Keratinocyte (primary cell): ENCODE results near the gene PCED1A. TPM values are rescaled to one million over a fixed set of nuclear protein-coding genes. Genes with fewer than 3 reads are reported as not detected.

Source experiments
- DNase-seq: peaks from one replicate; pipeline ENCODE4 v3.0.0-alpha.2; 2011; ENCODE audit warnings: low read depth, missing footprints, low spot score
- FAIRE-seq: peaks from 2 replicates; lab custom pipeline; 2011; peaks lifted over from hg19 to GRCh38; lab: Jason Lieb, UNC
- H2AFZ ChIP-seq: 2 replicates; pipeline ENCODE4 v1.6.0; 2012; ENCODE audit warnings: low read length, control low read depth, inconsistent platforms; ENCODE audit not compliant: control insufficient read depth
- H3K27ac ChIP-seq: 2 replicates; pipeline ENCODE4 v1.5.1; 2011; ENCODE audit warnings: low read length; ENCODE audit not compliant: control insufficient read depth, insufficient read depth
- H3K27me3 ChIP-seq: 3 replicates; pipeline ENCODE4 v1.6.0; 2011; ENCODE audit warnings: low read length; ENCODE audit not compliant: control insufficient read depth, insufficient read depth; ENCODE audit errors: extremely low read depth
- H3K36me3 ChIP-seq, 2 experiments: 2 replicates in 1 of 2; 3 replicates in 1 of 2; pipeline ENCODE4 v1.5.1; 2011; ENCODE audit warnings: low read length in 2 of 2, mild to moderate bottlenecking in 1 of 2; ENCODE audit not compliant: control insufficient read depth in 2 of 2, insufficient read depth in 2 of 2; ENCODE audit errors: extremely low read depth in 1 of 2
- H3K4me1 ChIP-seq: 3 replicates; pipeline ENCODE4 v1.5.1; 2011; ENCODE audit warnings: low read length; ENCODE audit not compliant: control insufficient read depth, insufficient read depth; ENCODE audit errors: extremely low read depth
- H3K4me2 ChIP-seq: 3 replicates; pipeline ENCODE4 v1.6.0; 2011; ENCODE audit warnings: low read depth, low read length; ENCODE audit not compliant: control insufficient read depth, insufficient read depth; ENCODE audit errors: extremely low read depth
- H3K4me3 ChIP-seq, 3 experiments: fragments of 200-600 bp in 1 of 3; sonication (generic) in 1 of 3; 2 replicates in 2 of 3; 3 replicates in 1 of 3; pipeline ENCODE4 v1.5.1; 2011 to 2016; ENCODE audit warnings: low read length in 3 of 3, mild to moderate bottlenecking in 3 of 3, control low read depth in 2 of 3, inconsistent platforms in 1 of 3, low read depth in 1 of 3, mixed read lengths in 1 of 3, mixed run types in 1 of 3, moderate library complexity in 1 of 3; ENCODE audit not compliant: control insufficient read depth in 2 of 3, insufficient read depth in 2 of 3; ENCODE audit errors: extremely low read depth in 1 of 3
- H3K79me2 ChIP-seq: 2 replicates; pipeline ENCODE4 v1.6.0; 2012; ENCODE audit warnings: low read length; ENCODE audit not compliant: control insufficient read depth, insufficient read depth
- H3K9ac ChIP-seq: 3 replicates; pipeline ENCODE4 v1.6.0; 2011; ENCODE audit warnings: low read length; ENCODE audit not compliant: control insufficient read depth, insufficient read depth; ENCODE audit errors: extremely low read depth
- H3K9me1 ChIP-seq: 3 replicates; pipeline ENCODE4 v1.6.0; 2011; ENCODE audit warnings: low read length; ENCODE audit not compliant: control insufficient read depth, insufficient read depth; ENCODE audit errors: extremely low read depth
- H3K9me3 ChIP-seq: 2 replicates; pipeline ENCODE4 v1.5.1; 2012; ENCODE audit warnings: low read depth, low read length; ENCODE audit not compliant: control insufficient read depth
- H4K20me1 ChIP-seq: 3 replicates; pipeline ENCODE4 v1.6.0; 2011; ENCODE audit warnings: low read length; ENCODE audit not compliant: control insufficient read depth, insufficient read depth; ENCODE audit errors: extremely low read depth
- EZH2 ChIP-seq: IDR thresholded peaks from one replicate; pipeline ENCODE4 v1.6.1; 2012; ENCODE audit warnings: inconsistent platforms, mild to moderate bottlenecking, low read length, moderate library complexity
- dilution Hi-C: fragments of 300-500 bp; cut with MboI; formaldehyde crosslinking; loops from one replicate; pipeline ENCODE4 v1.7.0; 2020; ENCODE audit warnings: low sequenced_read_pairs; ENCODE audit not compliant: extremely low pct_ligation_motif_present
- polyA plus RNA-seq, 5 experiments: library from polyadenylated mRNA; depleted of rRNA in 3 of 5; stranded (reverse) in 3 of 5; stranded (forward) in 1 of 5; unstranded in 1 of 5; fragments of >200 nt; gene quantifications; 1 replicate in 1 of 5; 2 replicates in 3 of 5; 3 replicates in 1 of 5; pipeline versions ENCODE4 v1.2.1 to v1.2.3, GENCODE V29; 2011 to 2012; ENCODE audit warnings: missing spikeins in 2 of 5, low read depth in 1 of 5, low replicate concordance in 1 of 5
- TF ChIP-seq, protein P1 (sequence below), 3 experiments: IDR thresholded peaks in 1 of 3; conservative IDR thresholded peaks in 1 of 3; optimal IDR thresholded peaks in 1 of 3; 2 replicates in 2 of 3; 3 replicates in 1 of 3; pipeline versions ENCODE3 to v1.5.1; 2011; ENCODE audit warnings: low read length in 3 of 3, mild to moderate bottlenecking in 3 of 3, moderate library complexity in 2 of 3, control low read depth in 1 of 3, inconsistent platforms in 1 of 3; ENCODE audit not compliant: insufficient read depth in 2 of 3; ENCODE audit errors: extremely low read depth in 1 of 3

PCED1A gene
- polyA plus RNA-seq, 1 donor (not counting 4 experiments of a cell fraction or from before 2014, with no cell fraction given): 5.6 TPM

DNA sequence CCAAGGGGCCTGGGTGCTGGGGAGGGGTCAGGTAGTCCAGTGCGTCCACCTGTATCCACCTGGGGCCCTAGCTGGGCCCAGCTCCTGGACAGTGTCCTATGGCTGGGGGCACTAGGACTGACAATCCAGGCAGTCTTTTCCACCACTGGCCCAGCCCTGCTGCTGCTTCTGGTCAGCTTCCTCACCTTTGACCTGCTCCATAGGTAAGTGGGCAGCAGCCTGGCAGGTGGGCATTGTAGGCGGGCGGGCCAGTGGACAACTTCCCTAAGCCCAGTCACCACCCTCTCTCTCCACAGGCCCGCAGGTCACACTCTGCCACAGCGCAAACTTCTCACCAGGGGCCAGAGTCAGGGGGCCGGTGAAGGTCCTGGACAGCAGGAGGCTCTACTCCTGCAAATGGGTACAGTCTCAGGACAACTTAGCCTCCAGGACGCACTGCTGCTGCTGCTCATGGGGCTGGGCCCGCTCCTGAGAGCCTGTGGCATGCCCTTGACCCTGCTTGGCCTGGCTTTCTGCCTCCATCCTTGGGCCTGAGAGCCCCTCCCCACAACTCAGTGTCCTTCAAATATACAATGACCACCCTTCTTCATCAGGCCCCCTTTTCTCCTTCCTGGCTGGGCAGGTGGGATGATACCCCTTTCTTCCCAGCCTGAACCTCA lies 25.1 kb downstream of the PCED1A start:
- H3K9ac ChIP-seq: no peak overlapping the region
- H3K9me1 ChIP-seq: no peaks in the 10 kb centered on the region
- no peak for FAIRE-seq

DNA sequence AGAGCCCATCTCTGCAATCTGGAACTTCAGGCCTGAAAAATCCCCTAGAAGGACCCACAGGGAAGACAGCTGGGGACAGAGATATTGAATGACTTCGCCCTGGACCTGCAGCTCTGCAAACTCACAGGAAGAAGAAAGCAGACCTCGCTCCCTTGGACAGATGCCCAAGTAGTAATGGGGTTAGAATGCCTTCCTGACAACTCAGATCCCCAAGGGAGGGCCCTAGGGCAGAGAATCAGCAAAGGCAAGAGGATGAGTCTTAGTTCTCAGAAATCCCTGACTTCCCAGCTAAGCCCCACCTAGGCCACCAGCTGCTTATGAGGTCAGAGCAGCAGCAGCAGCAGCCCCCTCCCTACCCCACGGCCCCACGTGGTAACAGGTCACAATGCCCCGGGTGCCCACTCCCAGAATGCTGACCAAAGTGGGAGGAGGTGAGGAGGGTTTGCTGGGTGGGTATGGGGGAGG lies 25.8 kb downstream of the PCED1A start, which contains the start of gene C20orf141:
Gene C20orf141 (plus strand): TSS at position 401 of the 465 bp plus-strand sequence. CDS start 198 bp downstream, outside the sequence.
- TF ChIP-seq EZH2: no peak
- TF ChIP-seq, protein P1, sequence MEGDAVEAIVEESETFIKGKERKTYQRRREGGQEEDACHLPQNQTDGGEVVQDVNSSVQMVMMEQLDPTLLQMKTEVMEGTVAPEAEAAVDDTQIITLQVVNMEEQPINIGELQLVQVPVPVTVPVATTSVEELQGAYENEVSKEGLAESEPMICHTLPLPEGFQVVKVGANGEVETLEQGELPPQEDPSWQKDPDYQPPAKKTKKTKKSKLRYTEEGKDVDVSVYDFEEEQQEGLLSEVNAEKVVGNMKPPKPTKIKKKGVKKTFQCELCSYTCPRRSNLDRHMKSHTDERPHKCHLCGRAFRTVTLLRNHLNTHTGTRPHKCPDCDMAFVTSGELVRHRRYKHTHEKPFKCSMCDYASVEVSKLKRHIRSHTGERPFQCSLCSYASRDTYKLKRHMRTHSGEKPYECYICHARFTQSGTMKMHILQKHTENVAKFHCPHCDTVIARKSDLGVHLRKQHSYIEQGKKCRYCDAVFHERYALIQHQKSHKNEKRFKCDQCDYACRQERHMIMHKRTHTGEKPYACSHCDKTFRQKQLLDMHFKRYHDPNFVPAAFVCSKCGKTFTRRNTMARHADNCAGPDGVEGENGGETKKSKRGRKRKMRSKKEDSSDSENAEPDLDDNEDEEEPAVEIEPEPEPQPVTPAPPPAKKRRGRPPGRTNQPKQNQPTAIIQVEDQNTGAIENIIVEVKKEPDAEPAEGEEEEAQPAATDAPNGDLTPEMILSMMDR (optimal IDR thresholded peaks at IDR 0.05 in 1 of 3, IDR thresholded peaks at IDR 0.05 in 1 of 3, conservative IDR thresholded peaks at IDR 0.05 in 1 of 3; ENCODE audit: extremely low read depth in 1 of 3, insufficient read depth in 2 of 3, low read length in 3 of 3): no peak
- H3K36me3 ChIP-seq: no peaks in the 10 kb centered on the region
- no peak within 1 kb of the TSS for H3K27ac ChIP-seq
- no peak within 1 kb of the TSS for H3K4me3 ChIP-seq
- no peak within 1 kb of the TSS for H2AFZ ChIP-seq
- peaks cover 9% of the 10 kb centered on the region for H3K4me1 ChIP-seq
- peaks cover 18% of the 10 kb centered on the region for H3K27me3 ChIP-seq
- H3K9me3 ChIP-seq: peaks cover 2% of the 10 kb centered on the region
- peak; percentile 73 for FAIRE-seq
- no peaks in the 10 kb centered on the region for H3K9me1 ChIP-seq
- no peaks in the 10 kb centered on the region for H4K20me1 ChIP-seq
- dilution Hi-C loops: no loop called here
- peak; percentile 86 for DNase-seq
- peak within 1 kb of the TSS; percentile 22 for H3K4me2 ChIP-seq
- H3K79me2 ChIP-seq: no peaks in the 10 kb centered on the region
- H3K9ac ChIP-seq: no peak within 1 kb of the TSS

More for the DNA sequence above, 25.1 kb downstream of the PCED1A start:
- Histone ChIP-seq H3K27me3 (peaks cover 25% of the 10 kb centered on the region), H3K4me2 (no peak overlapping the region), H3K36me3 (no peaks in the 10 kb centered on the region), H3K9me3 (peaks cover 2% of the 10 kb centered on the region), H3K27ac (no peak overlapping the region), H3K4me3 (no peak overlapping the region), H3K4me1 (peaks cover 9% of the 10 kb centered on the region), H2AFZ (no peak overlapping the region), H3K79me2 (no peaks in the 10 kb centered on the region), H4K20me1 (no peaks in the 10 kb centered on the region)
- no peak for TF ChIP-seq EZH2
- TF ChIP-seq, protein P1 (optimal IDR thresholded peaks at IDR 0.05 in 1 of 3, IDR thresholded peaks at IDR 0.05 in 1 of 3, conservative IDR thresholded peaks at IDR 0.05 in 1 of 3; ENCODE audit: extremely low read depth in 1 of 3, insufficient read depth in 2 of 3, low read length in 3 of 3): no peak
- no peak for DNase-seq
- dilution Hi-C loops: no loop called here
